Endothelial cell of umbilical vein (primary cell): ENCODE measurements around the gene MGAT4B. TPM values are rescaled to one million over a fixed set of nuclear protein-coding genes. Genes with fewer than 3 reads are reported as not detected.
A peak's percentile ranks its signal among the peaks of the same experiment; 100 is the strongest.

Source experiments
- BruUV-seq: library from RNA; stranded (reverse); fragments of 400-500 nt; replicated peaks from 2 replicates; lab custom pipeline; 2021; lab: Mats Ljungman, UMichigan
- CTCF ChIA-PET: fragments of 300-600, 350-600 bp; sonication (Branson Sonifier 250); formaldehyde crosslinking; loops from one replicate; lab custom pipeline; 2021; ENCODE audit warnings: antibody characterized with exemption, inconsistent platforms; lab: Charles Lee
- POLR2A ChIA-PET: fragments of 300-600, 350-600 bp; sonication (Branson Sonifier 250); formaldehyde crosslinking; loops from one replicate; lab custom pipeline; 2021; ENCODE audit warnings: antibody characterized with exemption, inconsistent platforms; lab: Charles Lee
- DNase-seq: peaks from one replicate; pipeline ENCODE4 v3.0.0-alpha.2; 2011; ENCODE audit warnings: low read depth, low spot score
- FAIRE-seq: peaks from 2 replicates; lab custom pipeline; 2011; peaks lifted over from hg19 to GRCh38; lab: Jason Lieb, UNC
- H2AFZ ChIP-seq: 2 replicates; pipeline ENCODE4 v1.6.0; 2012; ENCODE audit warnings: low read depth, low read length, control low read depth, inconsistent platforms
- H3K27ac ChIP-seq: 2 replicates; pipeline ENCODE4 v1.5.1; 2011; ENCODE audit warnings: low read depth, mild to moderate bottlenecking, control low read depth, low read length, moderate library complexity; ENCODE audit not compliant: insufficient read depth
- H3K27me3 ChIP-seq, 2 experiments: 2 replicates each; pipeline versions ENCODE4 v1.6.0 to v1.6.1; 2011; ENCODE audit warnings: low read length in 2 of 2, mixed read lengths in 1 of 2; ENCODE audit not compliant: control insufficient read depth in 2 of 2, insufficient read depth in 2 of 2
- H3K36me3 ChIP-seq, 2 experiments: 2 replicates in 1 of 2; 3 replicates in 1 of 2; pipeline ENCODE4 v1.5.1; 2011; ENCODE audit warnings: low read length in 2 of 2, mild to moderate bottlenecking in 1 of 2, moderate library complexity in 1 of 2; ENCODE audit not compliant: control insufficient read depth in 2 of 2, insufficient read depth in 2 of 2; ENCODE audit errors: extremely low read depth in 1 of 2
- H3K4me1 ChIP-seq: 3 replicates; pipeline ENCODE4 v1.5.1; 2011; ENCODE audit warnings: mild to moderate bottlenecking, low read length; ENCODE audit not compliant: control insufficient read depth, insufficient read depth; ENCODE audit errors: extremely low read depth
- H3K4me2 ChIP-seq: 2 replicates; pipeline ENCODE4 v1.6.1; 2011; ENCODE audit warnings: low read length, control low read depth, mixed read lengths; ENCODE audit not compliant: insufficient read depth
- H3K4me3 ChIP-seq, 3 experiments: fragments of 200-600 bp in 1 of 3; sonication (generic), shearing (Covaris generic) in 1 of 3; replicated peaks in 1 of 3; 2 replicates each; pipeline ENCODE4 v1.5.1; 2011 to 2016; ENCODE audit warnings: control low read depth in 3 of 3, low read length in 3 of 3, mild to moderate bottlenecking in 2 of 3, inconsistent platforms in 1 of 3, low read depth in 1 of 3, moderate library complexity in 1 of 3; ENCODE audit not compliant: insufficient read depth in 1 of 3
- H3K79me2 ChIP-seq: 2 replicates; pipeline ENCODE4 v1.6.0; 2012; ENCODE audit warnings: low read length, inconsistent platforms; ENCODE audit not compliant: control insufficient read depth, insufficient read depth
- H3K9ac ChIP-seq: replicated peaks from 2 replicates; pipeline ENCODE3; 2011; ENCODE audit warnings: low read length, control low read depth; ENCODE audit not compliant: insufficient read depth; ENCODE audit errors: extremely low read depth
- H3K9me1 ChIP-seq: replicated peaks from 3 replicates; pipeline ENCODE4 v1.6.0; 2011; ENCODE audit warnings: mild to moderate bottlenecking, low read length; ENCODE audit not compliant: control insufficient read depth, insufficient read depth; ENCODE audit errors: extremely low read depth
- H3K9me3 ChIP-seq: replicated peaks from 2 replicates; pipeline ENCODE4 v1.5.1; 2012; ENCODE audit warnings: low read length, inconsistent platforms; ENCODE audit not compliant: control insufficient read depth, insufficient read depth
- H4K20me1 ChIP-seq: replicated peaks from 2 replicates; pipeline ENCODE3; 2011; ENCODE audit warnings: mild to moderate bottlenecking, low read length; ENCODE audit not compliant: control insufficient read depth, insufficient read depth; ENCODE audit errors: extremely low read depth
- EZH2 ChIP-seq: IDR thresholded peaks from 2 replicates; pipeline ENCODE4 v1.6.1; 2012; ENCODE audit warnings: borderline replicate concordance, low read depth, mild to moderate bottlenecking, moderate library complexity, low read length, inconsistent platforms; ENCODE audit not compliant: severe bottlenecking
- FOS ChIP-seq: IDR thresholded peaks from 2 replicates; pipeline ENCODE4 v1.6.1; 2011; ENCODE audit warnings: mild to moderate bottlenecking, low read length, moderate library complexity, borderline replicate concordance; ENCODE audit not compliant: insufficient read depth
- GATA2 ChIP-seq: IDR thresholded peaks from 2 replicates; pipeline ENCODE4 v1.7.0; 2011; ENCODE audit warnings: low read depth, mild to moderate bottlenecking, moderate library complexity, mixed read lengths, low read length; ENCODE audit not compliant: insufficient read length, insufficient read depth
- JUN ChIP-seq: IDR thresholded peaks from 2 replicates; pipeline ENCODE4 v1.6.1; 2011; ENCODE audit warnings: borderline replicate concordance, low read depth; ENCODE audit not compliant: insufficient read length, insufficient read depth
- MYC ChIP-seq: IDR thresholded peaks from one replicate; pipeline ENCODE4 v1.6.1; 2011; ENCODE audit warnings: mild to moderate bottlenecking, low read depth, low read length
- POLR2A ChIP-seq: IDR thresholded peaks from 2 replicates; pipeline ENCODE4 v1.6.1; 2012; ENCODE audit warnings: low read depth, mild to moderate bottlenecking, control low read depth, low read length
- POLR2AphosphoS5 ChIP-seq: IDR thresholded peaks from 2 replicates; pipeline ENCODE4 v1.6.1; 2012; ENCODE audit warnings: low read depth, mild to moderate bottlenecking, control low read depth, low read length, moderate library complexity; ENCODE audit not compliant: insufficient read depth
- dilution Hi-C: fragments of 300-500 bp; cut with MboI; formaldehyde crosslinking; loops from one replicate; pipeline ENCODE4 v1.15.0; 2019; ENCODE audit warnings: low sequenced_read_pairs; ENCODE audit not compliant: extremely low pct_ligation_motif_present
- intact Hi-C: fragments of 100-400 bp; cut with micrococcal nuclease; formaldehyde crosslinking; loops from one replicate; pipeline ENCODE4 v1.10.0; 2022
- polyA plus RNA-seq, 4 experiments: library from polyadenylated mRNA; depleted of rRNA in 3 of 4; stranded (reverse) in 3 of 4; unstranded in 1 of 4; fragments of >200 nt; gene quantifications; 2 replicates each; pipeline versions ENCODE4 v1.2.1 to v1.2.3, GENCODE V29; 2011 to 2012; ENCODE audit warnings: missing spikeins in 1 of 4
- total RNA-seq: library from RNA; stranded (reverse); gene quantifications from 2 replicates; pipeline ENCODE4 v1.2.3, GENCODE V29; 2021
- TF ChIP-seq, protein P1 (sequence below), 2 donors: IDR thresholded peaks; 1 replicate in 1 of 2; 2 replicates in 1 of 2; pipeline ENCODE4 v1.5.1; 2011; ENCODE audit warnings: low read length in 2 of 2, mild to moderate bottlenecking in 2 of 2, moderate library complexity in 2 of 2, control low read depth in 1 of 2, inconsistent platforms in 1 of 2, low read depth in 1 of 2; ENCODE audit not compliant: insufficient read depth in 1 of 2; ENCODE audit errors: extremely low read depth in 1 of 2
- TF ChIP-seq, protein P2 (sequence below): IDR thresholded peaks from 2 replicates; pipeline ENCODE4 v1.6.1; 2011; ENCODE audit not compliant: insufficient read depth, insufficient read length

MGAT4B gene
- total and polyA plus RNA-seq, 2 donors (not counting 3 experiments of a cell fraction or from before 2014, with no cell fraction given): 243 TPM

DNA sequence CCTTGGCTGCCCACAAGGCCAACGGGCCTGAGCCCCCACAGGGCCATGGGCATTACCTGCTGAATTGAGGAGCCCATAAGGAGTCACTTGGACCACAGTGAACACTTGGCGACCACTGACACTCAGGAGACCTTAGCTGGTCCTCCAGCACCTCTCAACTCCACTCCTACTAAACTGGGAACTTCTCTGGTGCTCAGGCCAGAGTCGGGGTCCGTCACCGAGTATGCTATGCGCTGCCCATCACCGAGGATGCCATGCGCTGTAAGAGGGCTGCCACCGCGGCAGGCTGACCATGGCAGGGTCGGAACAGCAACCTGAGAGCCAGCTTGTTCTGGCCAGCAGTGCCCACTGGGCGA, 13.4 kb upstream of the MGAT4B start:
- Histone ChIP-seq H3K9me3 (no peaks in the 10 kb centered on the region), H3K36me3 (peaks cover 17 to 24% of the 10 kb centered on the region in 2 experiments), H3K9me1 (no peaks in the 10 kb centered on the region), H3K27ac (peak overlapping the region; percentile 96), H3K79me2 (peaks cover 45% of the 10 kb centered on the region), H2AFZ (no peak overlapping the region), H3K4me2 (peak overlapping the region; percentile 26), H3K4me3 (peak overlapping the region in 1 of 3 experiments; percentile 90), H3K4me1 (peaks cover 37% of the 10 kb centered on the region), H3K9ac (peak overlapping the region; percentile 70), H3K27me3 (no peaks in the 10 kb centered on the region), H4K20me1 (peaks cover 10% of the 10 kb centered on the region)
- DNase-seq: peak; percentile 39
- intact Hi-C loops: loop anchor here (2.0 to 5.0 kb wide), 3 partner anchors 141 to 263 kb away; partner anchors contain the start of gene RNF130
- BruUV-seq: TSS peak; percentile 48
- dilution Hi-C loops: no loop called here
- FAIRE-seq: no peak
- ChIA-PET POLR2A (interaction anchor here (0.5 to 1.7 kb wide), 12 partner anchors 9 to 261 kb away, joined by 3 to 18 read pairs (median 7); partner anchors contain the start of genes HNRNPH1, MAML1 and MRNIP), CTCF (interaction anchor here (0.6 to 2.6 kb wide), 4 partner anchors 18 to 88 kb away, joined by 3 to 21 read pairs (median 6); partner anchors contain the start of gene MAML1)
- TF ChIP-seq POLR2AphosphoS5 (no peak), FOS (no peak), POLR2A (no peak), JUN (no peak), EZH2 (no peak), GATA2 (no peak), MYC (no peak)
- TF ChIP-seq, protein P1, sequence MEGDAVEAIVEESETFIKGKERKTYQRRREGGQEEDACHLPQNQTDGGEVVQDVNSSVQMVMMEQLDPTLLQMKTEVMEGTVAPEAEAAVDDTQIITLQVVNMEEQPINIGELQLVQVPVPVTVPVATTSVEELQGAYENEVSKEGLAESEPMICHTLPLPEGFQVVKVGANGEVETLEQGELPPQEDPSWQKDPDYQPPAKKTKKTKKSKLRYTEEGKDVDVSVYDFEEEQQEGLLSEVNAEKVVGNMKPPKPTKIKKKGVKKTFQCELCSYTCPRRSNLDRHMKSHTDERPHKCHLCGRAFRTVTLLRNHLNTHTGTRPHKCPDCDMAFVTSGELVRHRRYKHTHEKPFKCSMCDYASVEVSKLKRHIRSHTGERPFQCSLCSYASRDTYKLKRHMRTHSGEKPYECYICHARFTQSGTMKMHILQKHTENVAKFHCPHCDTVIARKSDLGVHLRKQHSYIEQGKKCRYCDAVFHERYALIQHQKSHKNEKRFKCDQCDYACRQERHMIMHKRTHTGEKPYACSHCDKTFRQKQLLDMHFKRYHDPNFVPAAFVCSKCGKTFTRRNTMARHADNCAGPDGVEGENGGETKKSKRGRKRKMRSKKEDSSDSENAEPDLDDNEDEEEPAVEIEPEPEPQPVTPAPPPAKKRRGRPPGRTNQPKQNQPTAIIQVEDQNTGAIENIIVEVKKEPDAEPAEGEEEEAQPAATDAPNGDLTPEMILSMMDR (IDR thresholded peaks at IDR 0.05; ENCODE audit: extremely low read depth in 1 of 2, insufficient read depth in 1 of 2, low read depth in 1 of 2, low read length in 2 of 2): no peak
- TF ChIP-seq, protein P2, sequence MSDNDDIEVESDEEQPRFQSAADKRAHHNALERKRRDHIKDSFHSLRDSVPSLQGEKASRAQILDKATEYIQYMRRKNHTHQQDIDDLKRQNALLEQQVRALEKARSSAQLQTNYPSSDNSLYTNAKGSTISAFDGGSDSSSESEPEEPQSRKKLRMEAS: no peak
